ENCODE data around the gene FMNL3. TPM values are rescaled to one million over a fixed set of nuclear protein-coding genes. Genes with fewer than 3 reads are reported as not detected.

Gene FMNL3
- polyA plus RNA-seq, 1 of the 3 experiments (the other 2 are of a cell fraction) = 10.2 TPM

DNA sequence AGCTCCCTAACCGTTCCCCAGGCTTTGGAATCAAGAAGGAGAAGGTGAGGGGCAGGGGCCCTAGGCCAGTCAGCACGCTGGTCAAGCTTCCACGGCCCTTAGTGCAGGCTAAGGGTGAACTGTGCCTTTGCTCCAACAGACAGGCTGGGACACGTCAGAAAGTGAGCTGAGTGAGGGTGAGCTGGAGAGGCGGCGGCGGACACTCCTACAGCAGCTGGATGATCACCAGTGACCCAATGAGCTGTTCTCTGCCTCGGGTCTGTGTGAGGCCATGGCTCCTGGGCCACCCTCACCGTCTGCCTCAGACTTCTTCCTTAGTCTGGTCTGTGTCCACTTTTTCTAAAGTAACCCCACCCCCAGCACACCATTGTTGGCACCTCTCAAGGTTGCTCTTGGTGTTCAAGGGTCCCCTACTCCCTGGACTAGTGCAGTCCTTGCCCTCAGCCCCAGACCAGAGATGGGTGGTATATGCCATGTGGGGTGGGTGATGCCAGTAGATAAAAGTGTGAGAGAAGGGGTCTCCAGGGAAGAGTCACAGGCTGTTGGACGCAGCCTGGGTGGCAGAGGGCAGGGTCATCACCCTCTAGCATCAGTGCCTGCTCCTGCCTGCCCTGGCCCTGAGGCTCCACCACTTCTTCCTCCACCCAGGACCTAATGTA is 63.1 kb downstream of the FMNL3 start:
- Histone ChIP-seq H3K36me3 (replicated peaks in 1 of 2; ENCODE audit: control insufficient read depth in 1 of 2, insufficient read depth in 2 of 2, low read length in 1 of 2) (peaks cover 30 to 75% of the 10 kb centered on the region in 2 experiments), H4K20me1 (ENCODE audit: insufficient read depth) (no peaks in the 10 kb centered on the region), H2AFZ (ENCODE audit: low read depth) (no peak overlapping the region), H3K4me2 (no peak overlapping the region), H3K9me2 (no peaks in the 10 kb centered on the region), H3F3A (replicated peaks; ENCODE audit: insufficient read depth) (peaks cover 7% of the 10 kb centered on the region), H3K79me2 (ENCODE audit: insufficient read depth) (no peaks in the 10 kb centered on the region), H3K4me3 (ENCODE audit: low read depth in 2 of 2, low read length in 1 of 2) (no peak overlapping the region), H3K27me3 (ENCODE audit: insufficient read depth) (no peaks in the 10 kb centered on the region), H3K27ac (ENCODE audit: low read depth in 2 of 2, low read length in 1 of 2) (peak overlapping the region in 1 of 2 experiments; percentile 6; a peak in 1 of 4 replicates), H3K9ac (no peak overlapping the region), H3K9me3 (no peaks in the 10 kb centered on the region), H3K4me1 (ENCODE audit: control insufficient read depth in 1 of 2, insufficient read depth in 2 of 2, low read depth in 1 of 2, low read length in 1 of 2) (peaks cover 0 to 5% of the 10 kb centered on the region in 2 experiments; a peak in 1 of 4 replicates)
- ChIA-PET POLR2A (interaction anchor here (1.0 to 2.0 kb wide), 3 partner anchors 30 to 97 kb away, joined by 3 to 7 read pairs (median 6); partner anchors contain the start of gene TMBIM6), CTCF (interaction anchor here (0.6 to 30.5 kb wide), 23 partner anchors 9 to 223 kb away, joined by 3 to 590 read pairs (median 4); partner anchors contain the start of genes FMNL3 and TMBIM6)
- WGBS (ENCODE audit: low lambda C conversion rate) = 71% methylated on average over 10 of the region's 10 CpGs
- DNase-seq = no peak
- TF ChIP-seq, protein P1, sequence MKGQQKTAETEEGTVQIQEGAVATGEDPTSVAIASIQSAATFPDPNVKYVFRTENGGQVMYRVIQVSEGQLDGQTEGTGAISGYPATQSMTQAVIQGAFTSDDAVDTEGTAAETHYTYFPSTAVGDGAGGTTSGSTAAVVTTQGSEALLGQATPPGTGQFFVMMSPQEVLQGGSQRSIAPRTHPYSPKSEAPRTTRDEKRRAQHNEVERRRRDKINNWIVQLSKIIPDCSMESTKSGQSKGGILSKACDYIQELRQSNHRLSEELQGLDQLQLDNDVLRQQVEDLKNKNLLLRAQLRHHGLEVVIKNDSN (IDR thresholded peaks at IDR 0.05; ENCODE audit: borderline replicate concordance, low read depth) = no peak
- no peak for TF ChIP-seq NFIC (IDR thresholded peaks at IDR 0.05; ENCODE audit: borderline replicate concordance)
- TF ChIP-seq MEF2A (IDR thresholded peaks at IDR 0.05; ENCODE audit: borderline replicate concordance, low read depth) = no peak
- TF ChIP-seq TEAD4 (IDR thresholded peaks at IDR 0.05; ENCODE audit: borderline replicate concordance, insufficient read depth) = no peak

DNA sequence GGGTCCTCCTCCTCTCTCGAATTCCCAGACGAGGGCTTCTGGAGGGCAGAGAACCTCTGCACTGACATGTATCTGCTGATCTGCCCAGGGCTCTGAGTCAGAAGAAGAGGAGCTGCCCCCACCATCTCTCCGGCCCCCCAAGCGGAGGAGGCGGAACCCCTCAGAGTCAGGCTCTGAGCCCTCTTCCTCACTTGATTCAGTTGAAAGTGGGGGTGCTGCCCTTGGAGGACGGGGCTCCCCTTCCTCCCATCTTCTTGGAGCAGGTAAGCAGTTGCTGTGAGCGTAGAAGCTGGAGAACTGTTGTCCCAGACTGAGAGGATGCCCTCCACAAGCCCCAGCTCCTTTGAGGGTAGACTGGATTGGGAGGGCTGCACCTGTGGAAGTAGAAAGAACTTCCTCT is 64.1 kb downstream of the FMNL3 start:
- H4K20me1 ChIP-seq (ENCODE audit: insufficient read depth) = no peaks in the 10 kb centered on the region
- CTCF ChIA-PET = interaction anchor here (0.7 to 30.5 kb wide), 12 partner anchors 8 to 224 kb away, joined by 3 to 590 read pairs (median 5); partner anchors contain the start of genes FMNL3 and TMBIM6
- peaks cover 0 to 5% of the 10 kb centered on the region in 2 experiments; a peak in 1 of 4 replicates for H3K4me1 ChIP-seq (ENCODE audit: control insufficient read depth in 1 of 2, insufficient read depth in 2 of 2, low read depth in 1 of 2, low read length in 1 of 2)
- H3K9ac ChIP-seq = no peak overlapping the region
- no peaks in the 10 kb centered on the region for H3K9me3 ChIP-seq
- no peak overlapping the region for H3K27ac ChIP-seq (ENCODE audit: low read depth in 2 of 2, low read length in 1 of 2)
- no peak for TF ChIP-seq TEAD4 (IDR thresholded peaks at IDR 0.05; ENCODE audit: borderline replicate concordance, insufficient read depth)
- TF ChIP-seq NRF1 (IDR thresholded peaks at IDR 0.05; ENCODE audit: low read depth, low read length) = no peak
- TF ChIP-seq, protein P2, sequence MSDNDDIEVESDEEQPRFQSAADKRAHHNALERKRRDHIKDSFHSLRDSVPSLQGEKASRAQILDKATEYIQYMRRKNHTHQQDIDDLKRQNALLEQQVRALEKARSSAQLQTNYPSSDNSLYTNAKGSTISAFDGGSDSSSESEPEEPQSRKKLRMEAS (IDR thresholded peaks at IDR 0.05; ENCODE audit: low read depth) = no peak
- no peak for TF ChIP-seq GABPA (IDR thresholded peaks at IDR 0.05; ENCODE audit: low read depth)
- TF ChIP-seq FOXJ3 (CRISPR knock-in tag; IDR thresholded peaks at IDR 0.05) = no peak
- TF ChIP-seq TAF1 (IDR thresholded peaks at IDR 0.05; ENCODE audit: borderline replicate concordance, low read depth, low read length) = no peak
- no peak for TF ChIP-seq ELF1 (IDR thresholded peaks at IDR 0.05)
- TF ChIP-seq, protein P3, sequence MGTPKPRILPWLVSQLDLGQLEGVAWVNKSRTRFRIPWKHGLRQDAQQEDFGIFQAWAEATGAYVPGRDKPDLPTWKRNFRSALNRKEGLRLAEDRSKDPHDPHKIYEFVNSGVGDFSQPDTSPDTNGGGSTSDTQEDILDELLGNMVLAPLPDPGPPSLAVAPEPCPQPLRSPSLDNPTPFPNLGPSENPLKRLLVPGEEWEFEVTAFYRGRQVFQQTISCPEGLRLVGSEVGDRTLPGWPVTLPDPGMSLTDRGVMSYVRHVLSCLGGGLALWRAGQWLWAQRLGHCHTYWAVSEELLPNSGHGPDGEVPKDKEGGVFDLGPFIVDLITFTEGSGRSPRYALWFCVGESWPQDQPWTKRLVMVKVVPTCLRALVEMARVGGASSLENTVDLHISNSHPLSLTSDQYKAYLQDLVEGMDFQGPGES (IDR thresholded peaks at IDR 0.05; ENCODE audit: low read depth, low read length) = no peak
- TF ChIP-seq FOSL2 (IDR thresholded peaks at IDR 0.05; ENCODE audit: borderline replicate concordance, low read depth) = no peak
- no peak for TF ChIP-seq TCF12 (IDR thresholded peaks at IDR 0.05)
- TF ChIP-seq RXRA (IDR thresholded peaks at IDR 0.05; ENCODE audit: borderline replicate concordance, low read depth) = no peak
- TF ChIP-seq EP300 (IDR thresholded peaks at IDR 0.05; ENCODE audit: borderline replicate concordance in 1 of 2, low read depth in 1 of 2, low read length in 1 of 2) = no peak
- H3F3A ChIP-seq (replicated peaks; ENCODE audit: insufficient read depth) = peaks cover 10% of the 10 kb centered on the region
- no peak overlapping the region for H2AFZ ChIP-seq (ENCODE audit: low read depth)
- no peak overlapping the region for H3K4me3 ChIP-seq (ENCODE audit: low read depth in 2 of 2, low read length in 1 of 2)
- DNase-seq = no peak
- no peaks in the 10 kb centered on the region for H3K9me2 ChIP-seq
- POLR2A ChIA-PET = interaction anchor here (0.8 to 1.8 kb wide), 3 partner anchors 31 to 98 kb away, joined by 3 to 7 read pairs (median 3); partner anchors contain the start of gene TMBIM6
- H3K36me3 ChIP-seq (replicated peaks in 1 of 2; ENCODE audit: control insufficient read depth in 1 of 2, insufficient read depth in 2 of 2, low read length in 1 of 2) = peaks cover 24 to 78% of the 10 kb centered on the region in 2 experiments
- H3K27me3 ChIP-seq (ENCODE audit: insufficient read depth) = no peaks in the 10 kb centered on the region
- no peak overlapping the region for H3K4me2 ChIP-seq
- WGBS (ENCODE audit: low lambda C conversion rate) = 95% methylated on average over 6 of the region's 7 CpGs
- H3K79me2 ChIP-seq (ENCODE audit: insufficient read depth) = no peaks in the 10 kb centered on the region
